OCI-LY1 (cell line): Measurements from ENCODE around the gene MYO9A.

ENCODE experiments used
- EZH2 ChIP-seq: fragments of 200-600 bp; sonication (generic), shearing (Covaris generic); IDR thresholded peaks from 2 replicates; pipeline ENCODE4 v1.8.0; 2017; ENCODE audit warnings: borderline replicate concordance, mixed run types, mild to moderate bottlenecking, antibody characterized with exemption, low read length, moderate library complexity, mixed read lengths
- TF ChIP-seq, protein P1 (sequence below): fragments of 200-600 bp; sonication (generic), shearing (Covaris generic); IDR thresholded peaks from 2 replicates; pipeline ENCODE4 v1.5.1; 2017; ENCODE audit warnings: mild to moderate bottlenecking, antibody characterized with exemption, low read length, moderate library complexity, mixed read lengths

DNA sequence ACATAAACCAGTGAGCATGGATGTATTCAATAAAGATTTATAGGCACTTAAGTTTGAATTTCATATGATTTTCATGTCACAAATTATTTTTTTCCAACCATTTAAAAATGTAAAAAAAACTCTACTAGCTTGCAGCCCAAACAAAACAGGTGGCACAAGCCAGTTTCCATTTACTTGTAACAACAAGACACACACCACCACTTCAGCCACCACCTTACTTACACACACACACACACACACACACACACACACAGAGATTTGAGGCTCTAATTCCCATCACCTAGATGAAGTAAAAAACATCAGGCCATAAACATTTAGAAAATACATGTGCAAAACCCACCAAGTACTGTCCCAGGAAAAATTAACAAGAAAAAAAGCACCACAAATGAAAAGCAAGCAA, 25.3 kb downstream of the MYO9A start:
- TF ChIP-seq, protein P1, sequence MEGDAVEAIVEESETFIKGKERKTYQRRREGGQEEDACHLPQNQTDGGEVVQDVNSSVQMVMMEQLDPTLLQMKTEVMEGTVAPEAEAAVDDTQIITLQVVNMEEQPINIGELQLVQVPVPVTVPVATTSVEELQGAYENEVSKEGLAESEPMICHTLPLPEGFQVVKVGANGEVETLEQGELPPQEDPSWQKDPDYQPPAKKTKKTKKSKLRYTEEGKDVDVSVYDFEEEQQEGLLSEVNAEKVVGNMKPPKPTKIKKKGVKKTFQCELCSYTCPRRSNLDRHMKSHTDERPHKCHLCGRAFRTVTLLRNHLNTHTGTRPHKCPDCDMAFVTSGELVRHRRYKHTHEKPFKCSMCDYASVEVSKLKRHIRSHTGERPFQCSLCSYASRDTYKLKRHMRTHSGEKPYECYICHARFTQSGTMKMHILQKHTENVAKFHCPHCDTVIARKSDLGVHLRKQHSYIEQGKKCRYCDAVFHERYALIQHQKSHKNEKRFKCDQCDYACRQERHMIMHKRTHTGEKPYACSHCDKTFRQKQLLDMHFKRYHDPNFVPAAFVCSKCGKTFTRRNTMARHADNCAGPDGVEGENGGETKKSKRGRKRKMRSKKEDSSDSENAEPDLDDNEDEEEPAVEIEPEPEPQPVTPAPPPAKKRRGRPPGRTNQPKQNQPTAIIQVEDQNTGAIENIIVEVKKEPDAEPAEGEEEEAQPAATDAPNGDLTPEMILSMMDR: no peak
- TF ChIP-seq EZH2: no peak
